ENCODE measurements around the gene IL1RAP.

DNA sequence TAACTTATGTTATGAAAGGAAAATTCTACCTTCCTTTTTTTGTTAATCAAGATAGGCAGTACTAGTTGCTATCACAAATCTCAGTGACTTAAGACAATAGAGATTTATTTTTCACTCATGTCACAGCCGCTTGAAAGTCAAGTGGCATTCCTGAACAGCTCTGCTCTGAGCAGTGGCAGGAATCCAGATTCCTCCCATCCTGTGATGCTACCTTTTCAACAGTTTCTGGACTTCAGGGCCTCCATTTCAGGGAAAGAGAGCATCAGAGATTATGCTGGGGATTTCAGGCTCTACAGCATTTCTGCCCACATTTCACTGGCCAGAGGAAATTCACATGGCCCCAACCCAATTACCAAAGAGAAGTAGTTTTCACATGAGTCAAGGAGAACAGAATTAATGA, 83.4 kb downstream of the IL1RAP start:
- TF ChIP-seq CTCF (IDR thresholded peaks at IDR 0.05; ENCODE audit: extremely low read depth in 1 of 2, insufficient read depth in 1 of 2, low read depth in 1 of 2, low read length in 2 of 2) (no peak), EZH2 (IDR thresholded peaks at IDR 0.05; ENCODE audit: borderline replicate concordance, low read depth, low read length, severe bottlenecking) (no peak), POLR2A (IDR thresholded peaks at IDR 0.05; ENCODE audit: low read depth, low read length) (no peak), JUN (IDR thresholded peaks at IDR 0.05; ENCODE audit: borderline replicate concordance, insufficient read depth, insufficient read length, low read depth) (no peak), POLR2AphosphoS5 (IDR thresholded peaks at IDR 0.05; ENCODE audit: insufficient read depth, low read depth, low read length) (no peak)

Data from endothelial cell of umbilical vein (primary cell).